Ishikawa (cell line): Measurements from ENCODE around the gene ANKRD55.

ENCODE experiments used
- CREB1 ChIP-seq: IDR thresholded peaks from 2 replicates; pipeline ENCODE4 v1.6.1; 2012; ENCODE audit warnings: low read depth
- EGR1 ChIP-seq: IDR thresholded peaks from 2 replicates; pipeline ENCODE4 v1.6.1; 2012
- EP300 ChIP-seq: IDR thresholded peaks from 2 replicates; pipeline ENCODE4 v1.6.1; 2012; ENCODE audit warnings: borderline replicate concordance
- FOXM1 ChIP-seq: IDR thresholded peaks from 2 replicates; pipeline ENCODE4 v1.6.1; 2012; ENCODE audit warnings: low read depth, borderline replicate concordance
- NFIC ChIP-seq: IDR thresholded peaks from 2 replicates; pipeline ENCODE4 v1.6.1; 2012
- RAD21 ChIP-seq: IDR thresholded peaks from 2 replicates; pipeline ENCODE4 v1.6.1; 2012; ENCODE audit warnings: low read depth
- TAF1 ChIP-seq: IDR thresholded peaks from 2 replicates; pipeline ENCODE4 v1.6.1; 2012; ENCODE audit warnings: low read depth, mild to moderate bottlenecking

DNA sequence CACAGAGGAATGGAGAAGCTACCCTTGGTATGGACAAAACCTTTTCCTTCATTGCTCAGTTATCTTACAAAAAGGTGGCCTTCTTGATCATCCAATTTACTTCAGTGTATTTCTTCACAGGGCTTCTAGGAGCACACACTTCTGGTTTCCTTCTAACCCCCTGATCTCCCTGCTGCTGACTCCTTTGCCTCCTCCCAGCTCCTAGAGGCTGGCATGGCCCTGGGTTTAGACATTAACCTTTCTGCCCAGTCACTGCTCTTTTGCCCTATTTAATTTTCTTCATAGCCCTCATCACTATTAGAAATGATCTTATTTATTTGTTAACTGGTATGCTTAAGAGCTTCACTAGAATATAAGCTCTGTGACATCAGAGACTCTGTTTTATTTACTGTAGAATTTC lies 63.2 kb downstream of the ANKRD55 start:
- no peak for TF ChIP-seq NFIC
- TF ChIP-seq TAF1, result no peak
- TF ChIP-seq CREB1, result no peak
- TF ChIP-seq RAD21, result no peak
- no peak for TF ChIP-seq EP300
- TF ChIP-seq EGR1, result no peak
- no peak for TF ChIP-seq FOXM1
